T47D (cell line): Measurements from ENCODE around the gene AKAIN1.

Experiments
- DNase-seq, 2 experiments: peaks; one replicate each; pipeline versions ENCODE4 v3.0.0 to v3.0.0-alpha.2; 2011 to 2012; ENCODE audit warnings: low read depth in 1 of 2, low spot score in 1 of 2
- JUND ChIP-seq: IDR thresholded peaks from 2 replicates; pipeline ENCODE4 v1.6.1; 2012; ENCODE audit warnings: low read depth
- in situ Hi-C: cut with HindIII; loops from 2 replicates; pipeline ENCODE4 v1.10.0; 2016; ENCODE audit warnings: low sequenced_read_pairs, low pct_unique_long_range_greater_than_20kb

The AKAIN1 gene

GRCh38 chr18:5195656-5196055, 1.4 kb downstream of the AKAIN1 start:
- no peak for DNase-seq
- TF ChIP-seq JUND: no peak
- in situ Hi-C loops: no loop called here

- DNase-seq: no peak
- no peak for TF ChIP-seq JUND
- in situ Hi-C loops: no loop called here
These were observed 16.8 kb downstream of the AKAIN1 start for GRCh38 chr18:5180254-5180653.

GRCh38 chr18:5178519-5178918, 18.5 kb downstream of the AKAIN1 start:
- no peak for TF ChIP-seq JUND
- in situ Hi-C loops: no loop called here
- no peak for DNase-seq

GRCh38 chr18:5175378-5175777, 21.7 kb downstream of the AKAIN1 start:
- in situ Hi-C loops: no loop called here
- DNase-seq: no peak
- TF ChIP-seq JUND: no peak

GRCh38 chr18:5173646-5174045, 23.4 kb downstream of the AKAIN1 start:
- no peak for TF ChIP-seq JUND
- in situ Hi-C loops: no loop called here
- no peak for DNase-seq

- TF ChIP-seq JUND: no peak
- DNase-seq: no peak
- in situ Hi-C loops: no loop called here
These were observed 23.8 kb downstream of the AKAIN1 start for GRCh38 chr18:5173236-5173635.

GRCh38 chr18:5167831-5168230, 29.2 kb downstream of the AKAIN1 start:
- no peak for DNase-seq
- TF ChIP-seq JUND: no peak
- in situ Hi-C loops: no loop called here

GRCh38 chr18:5166606-5167280, 30.3 kb downstream of the AKAIN1 start:
- DNase-seq: no peak
- in situ Hi-C loops: no loop called here
- no peak for TF ChIP-seq JUND

GRCh38 chr18:5164903-5165302, 32.2 kb downstream of the AKAIN1 start:
- no peak for DNase-seq
- in situ Hi-C loops: no loop called here
- no peak for TF ChIP-seq JUND

GRCh38 chr18:5162111-5162510, 34.9 kb downstream of the AKAIN1 start:
- DNase-seq: no peak
- in situ Hi-C loops: no loop called here
- TF ChIP-seq JUND: no peak

- no peak for TF ChIP-seq JUND
- DNase-seq: no peak
- in situ Hi-C loops: no loop called here
These were observed 38.0 kb downstream of the AKAIN1 start for GRCh38 chr18:5159080-5159479.

GRCh38 chr18:5158587-5158986, 38.5 kb downstream of the AKAIN1 start:
- DNase-seq: no peak
- no peak for TF ChIP-seq JUND
- in situ Hi-C loops: no loop called here

- DNase-seq: no peak
- TF ChIP-seq JUND: no peak
- in situ Hi-C loops: no loop called here
These were observed 38.9 kb downstream of the AKAIN1 start for GRCh38 chr18:5158172-5158571.

- no peak for DNase-seq
- TF ChIP-seq JUND: no peak
- in situ Hi-C loops: no loop called here
These were observed 41.2 kb downstream of the AKAIN1 start for GRCh38 chr18:5155907-5156287.
